KG1 (cell line): Measurements from ENCODE around the gene CEP85.
A peak's percentile ranks its signal among the peaks of the same experiment; 100 is the strongest.

ENCODE experiments used
- DNase-seq: peaks from one replicate; lab custom pipeline; 2025; lab: John Stamatoyannopoulos, UW

CEP85 gene

GRCh38 chr1:26278303-26278702 lies 44.3 kb downstream of the CEP85 start:
- DNase-seq = no peak

- peak; percentile 24 for DNase-seq
Measured at GRCh38 chr1:26278724-26279455, 44.9 kb downstream of the CEP85 start.

- peak; percentile 82 for DNase-seq
Measured at GRCh38 chr1:26279456-26280332, 45.7 kb downstream of the CEP85 start, which contains the start of gene SH3BGRL3. Gene SH3BGRL3 (plus strand): TSS chr1:26280086. CDS start chr1:26280156, 70 bp downstream.

GRCh38 chr1:26280333-26281042 lies 46.5 kb downstream of the CEP85 start:
- no peak for DNase-seq

GRCh38 chr1:26281091-26281958 lies 47.3 kb downstream of the CEP85 start:
- no peak for DNase-seq

- DNase-seq = no peak
Measured at GRCh38 chr1:26281971-26282370, 48.0 kb downstream of the CEP85 start.

- no peak for DNase-seq
Measured at GRCh38 chr1:26282401-26282918, 48.5 kb downstream of the CEP85 start.

- no peak for DNase-seq
Measured at GRCh38 chr1:26283279-26283853, 49.4 kb downstream of the CEP85 start.

- DNase-seq = no peak
Measured at GRCh38 chr1:26283871-26284596, 50.0 kb downstream of the CEP85 start.

GRCh38 chr1:26284597-26285347 lies 50.8 kb downstream of the CEP85 start:
- DNase-seq = peak; percentile 75

GRCh38 chr1:26285366-26286063 lies 51.5 kb downstream of the CEP85 start:
- no peak for DNase-seq

GRCh38 chr1:26286064-26286416 lies 52.0 kb downstream of the CEP85 start:
- no peak for DNase-seq

GRCh38 chr1:26287033-26287711 lies 53.2 kb downstream of the CEP85 start:
- DNase-seq = peak; percentile 84

- no peak for DNase-seq
Measured at GRCh38 chr1:26287811-26288210, 53.8 kb downstream of the CEP85 start.

- peak; percentile 87 for DNase-seq
Measured at GRCh38 chr1:26288311-26288941, 54.4 kb downstream of the CEP85 start.

- peak; percentile 87 for DNase-seq
Measured at GRCh38 chr1:26289158-26290059, 55.4 kb downstream of the CEP85 start.
